ENCODE data around the gene BTF3.

DNA sequence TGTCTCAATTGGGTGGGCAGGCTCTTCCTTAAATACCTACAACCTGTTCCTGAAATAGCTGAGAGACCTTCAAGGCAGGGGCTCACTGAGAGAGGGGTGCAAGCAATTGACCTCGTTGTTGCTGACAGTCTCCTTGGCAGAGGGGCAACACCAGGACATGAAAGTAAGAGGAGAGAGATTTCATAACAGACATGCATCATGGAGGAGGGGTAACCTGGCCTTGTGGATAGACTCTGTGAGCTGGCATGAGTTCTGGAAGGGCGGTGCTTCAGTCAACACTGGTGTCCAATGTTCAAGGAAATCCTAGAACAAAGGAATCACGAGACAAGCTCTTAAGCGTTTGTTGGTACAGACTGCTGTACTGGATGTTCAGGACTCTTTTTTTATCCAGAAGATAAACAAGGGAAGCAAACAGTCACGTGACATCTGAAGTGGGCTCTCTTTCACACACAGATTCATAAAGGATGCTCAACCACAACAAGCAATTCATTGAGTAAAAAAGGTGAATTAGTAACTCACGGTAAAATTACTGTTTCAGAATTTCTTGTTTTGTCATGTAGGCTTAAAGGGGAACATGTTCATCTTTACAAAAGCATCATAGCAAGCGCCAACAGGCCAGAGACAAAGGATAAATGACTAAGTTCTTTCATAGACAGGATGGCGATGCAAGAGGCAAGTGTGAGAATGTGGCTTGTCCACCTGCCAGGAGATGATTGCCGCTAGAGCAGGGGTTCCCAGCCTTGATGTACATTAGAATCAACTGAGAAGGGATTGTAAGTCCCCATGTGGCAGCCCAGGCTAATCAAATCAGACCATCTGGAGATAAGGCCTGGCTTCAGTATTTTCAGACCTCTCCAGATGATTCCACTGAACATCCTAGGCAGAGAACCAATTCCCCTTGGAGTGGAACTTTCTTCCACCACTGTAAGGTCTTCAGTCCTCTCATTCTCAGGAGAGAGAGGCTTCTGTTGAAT lies 46.5 kb downstream of the BTF3 start:
- no peak for TF ChIP-seq POLR2A (IDR thresholded peaks at IDR 0.05; ENCODE audit: low read length)
- TF ChIP-seq GATA1 (IDR thresholded peaks at IDR 0.05; ENCODE audit: low read depth, low read length) = no peak

Measured in erythroblast (primary cell).